ENCODE data around the gene GRB10.

GRB10 gene

DNA sequence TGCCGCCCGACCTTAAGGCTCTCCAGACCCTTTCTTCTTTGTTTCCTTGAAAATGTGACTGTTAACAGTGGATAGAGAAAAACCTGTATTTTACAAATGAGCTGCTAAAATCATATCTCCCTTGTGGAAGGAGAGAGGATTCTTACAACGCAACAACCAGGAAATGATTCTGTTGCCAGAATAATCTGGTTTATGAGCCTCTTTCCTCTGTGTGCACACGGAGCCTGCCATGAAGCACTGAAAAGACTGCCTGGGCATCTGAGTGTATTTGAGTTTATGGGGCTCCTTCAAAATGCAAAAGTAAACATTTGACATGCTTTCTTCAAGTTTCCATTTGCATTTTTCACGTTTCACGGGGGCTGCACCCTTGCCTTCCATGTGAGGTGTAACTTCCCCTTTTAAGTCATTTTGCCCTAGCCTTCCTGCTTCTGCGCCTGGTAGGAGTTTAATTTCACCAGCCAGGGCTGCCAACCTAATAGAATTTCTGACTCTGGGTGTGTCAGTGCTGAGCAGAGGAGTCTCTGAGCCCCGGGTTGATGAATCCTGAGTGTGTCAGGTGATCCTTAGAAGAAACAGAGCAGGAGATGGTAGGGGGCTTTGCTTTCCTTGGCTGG is 101.2 kb downstream of the GRB10 start:
- ATAC-seq (ENCODE audit: insufficient read depth, low read depth) = no peak
- no peak for DNase-seq
- Histone ChIP-seq H3K36me3 (ENCODE audit: insufficient read depth, low read length) (no peaks in the 10 kb centered on the region), H3K79me2 (ENCODE audit: insufficient read depth, low read length) (no peaks in the 10 kb centered on the region), H3K9ac (ENCODE audit: low read depth, low read length) (no peak overlapping the region), H3K4me1 (ENCODE audit: insufficient read depth, low read length) (no peaks in the 10 kb centered on the region), H3K4me2 (ENCODE audit: insufficient read depth, low read length) (no peak overlapping the region), H3K27me3 (ENCODE audit: insufficient read depth, low read length, poor library complexity) (peaks cover 18% of the 10 kb centered on the region), H3K4me3 (ENCODE audit: low read depth in 1 of 2, low read length in 2 of 2) (no peak overlapping the region), H3K27ac (ENCODE audit: low read length) (no peak overlapping the region), H2AFZ (ENCODE audit: low read depth, low read length) (no peak overlapping the region), H3K9me3 (ENCODE audit: insufficient read depth, low read length, severe bottlenecking) (no peaks in the 10 kb centered on the region), H4K20me1 (ENCODE audit: insufficient read depth, low read length) (no peaks in the 10 kb centered on the region)
- TF ChIP-seq, protein P1, sequence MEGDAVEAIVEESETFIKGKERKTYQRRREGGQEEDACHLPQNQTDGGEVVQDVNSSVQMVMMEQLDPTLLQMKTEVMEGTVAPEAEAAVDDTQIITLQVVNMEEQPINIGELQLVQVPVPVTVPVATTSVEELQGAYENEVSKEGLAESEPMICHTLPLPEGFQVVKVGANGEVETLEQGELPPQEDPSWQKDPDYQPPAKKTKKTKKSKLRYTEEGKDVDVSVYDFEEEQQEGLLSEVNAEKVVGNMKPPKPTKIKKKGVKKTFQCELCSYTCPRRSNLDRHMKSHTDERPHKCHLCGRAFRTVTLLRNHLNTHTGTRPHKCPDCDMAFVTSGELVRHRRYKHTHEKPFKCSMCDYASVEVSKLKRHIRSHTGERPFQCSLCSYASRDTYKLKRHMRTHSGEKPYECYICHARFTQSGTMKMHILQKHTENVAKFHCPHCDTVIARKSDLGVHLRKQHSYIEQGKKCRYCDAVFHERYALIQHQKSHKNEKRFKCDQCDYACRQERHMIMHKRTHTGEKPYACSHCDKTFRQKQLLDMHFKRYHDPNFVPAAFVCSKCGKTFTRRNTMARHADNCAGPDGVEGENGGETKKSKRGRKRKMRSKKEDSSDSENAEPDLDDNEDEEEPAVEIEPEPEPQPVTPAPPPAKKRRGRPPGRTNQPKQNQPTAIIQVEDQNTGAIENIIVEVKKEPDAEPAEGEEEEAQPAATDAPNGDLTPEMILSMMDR (IDR thresholded peaks at IDR 0.05; ENCODE audit: borderline replicate concordance, extremely low read depth, low read length, poor library complexity, severe bottlenecking) = no peak
- no peak for TF ChIP-seq EZH2 (IDR thresholded peaks at IDR 0.05; ENCODE audit: borderline replicate concordance, low read depth, low read length, severe bottlenecking)

DNA sequence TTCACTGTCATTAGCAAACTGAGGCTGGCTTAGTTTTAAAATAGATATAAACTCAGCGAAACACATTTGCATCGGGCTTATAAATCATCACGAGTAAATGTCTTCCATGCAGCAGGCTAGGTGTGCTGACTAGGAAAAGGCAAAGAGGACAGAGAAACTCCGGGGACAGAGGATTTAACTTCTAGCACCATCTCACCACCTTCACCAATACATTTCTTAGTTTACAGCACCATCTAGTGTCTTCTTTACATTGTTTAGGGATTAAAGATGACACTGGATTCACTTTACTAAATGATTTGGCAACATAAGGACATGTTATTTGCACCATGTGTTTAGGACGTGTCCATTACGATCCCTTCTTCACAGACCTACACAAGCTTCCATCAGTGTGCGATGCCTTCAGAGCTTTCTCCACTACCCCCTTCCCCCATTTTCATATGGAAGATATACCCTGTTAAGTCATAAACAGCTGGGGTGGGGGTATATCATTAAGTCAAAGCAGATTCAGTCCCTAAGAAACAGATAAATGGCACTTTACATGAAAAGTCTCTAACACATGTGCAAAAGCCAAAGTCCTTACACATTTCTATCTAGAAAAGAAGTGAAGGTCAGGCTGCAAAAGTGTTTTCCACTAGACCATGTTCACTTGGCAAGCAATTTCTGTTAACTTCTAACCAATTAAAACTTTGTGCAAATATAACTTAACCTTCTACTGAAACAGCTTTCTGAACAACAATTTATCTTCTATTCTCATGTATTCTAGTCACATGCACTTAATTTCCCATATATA is 103.3 kb downstream of the GRB10 start:
- no peak overlapping the region for H3K9ac ChIP-seq (ENCODE audit: low read depth, low read length)
- H3K9me3 ChIP-seq (ENCODE audit: insufficient read depth, low read length, severe bottlenecking) = no peaks in the 10 kb centered on the region
- no peaks in the 10 kb centered on the region for H3K4me1 ChIP-seq (ENCODE audit: insufficient read depth, low read length)
- H3K4me2 ChIP-seq (ENCODE audit: insufficient read depth, low read length) = no peak overlapping the region
- H3K36me3 ChIP-seq (ENCODE audit: insufficient read depth, low read length) = no peaks in the 10 kb centered on the region
- no peak overlapping the region for H2AFZ ChIP-seq (ENCODE audit: low read depth, low read length)
- TF ChIP-seq, protein P1 (IDR thresholded peaks at IDR 0.05; ENCODE audit: borderline replicate concordance, extremely low read depth, low read length, poor library complexity, severe bottlenecking) = peak; percentile 61
- no peak for TF ChIP-seq EZH2 (IDR thresholded peaks at IDR 0.05; ENCODE audit: borderline replicate concordance, low read depth, low read length, severe bottlenecking)
- H4K20me1 ChIP-seq (ENCODE audit: insufficient read depth, low read length) = no peaks in the 10 kb centered on the region
- H3K27ac ChIP-seq (ENCODE audit: low read length) = no peak overlapping the region
- ATAC-seq (ENCODE audit: insufficient read depth, low read depth) = peak; percentile 85
- H3K79me2 ChIP-seq (ENCODE audit: insufficient read depth, low read length) = no peaks in the 10 kb centered on the region
- DNase-seq = no peak
- no peak overlapping the region for H3K4me3 ChIP-seq (ENCODE audit: low read depth in 1 of 2, low read length in 2 of 2)
- H3K27me3 ChIP-seq (ENCODE audit: insufficient read depth, low read length, poor library complexity) = peaks cover 20% of the 10 kb centered on the region

DNA sequence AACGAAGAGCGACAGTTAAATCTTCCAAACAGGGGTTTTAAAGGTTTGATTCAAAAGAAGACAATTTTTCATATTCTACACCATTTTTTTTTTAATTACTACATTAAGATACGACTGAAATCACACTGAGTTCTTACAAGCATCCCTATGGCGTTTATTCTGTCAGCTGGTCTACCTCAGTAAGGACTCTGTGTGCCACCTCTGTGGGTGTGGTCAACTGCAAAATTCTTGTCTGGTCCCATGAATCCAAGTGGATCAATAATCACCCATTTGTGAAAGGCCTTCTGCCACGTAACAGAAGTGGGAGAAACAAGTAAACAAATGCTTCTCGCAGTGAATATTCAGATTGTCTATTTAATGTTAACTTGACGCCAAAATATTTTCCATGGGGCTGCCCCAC is 104.1 kb downstream of the GRB10 start:
- Histone ChIP-seq H3K9ac (ENCODE audit: low read depth, low read length) (no peak overlapping the region), H3K27ac (ENCODE audit: low read length) (no peak overlapping the region), H3K36me3 (ENCODE audit: insufficient read depth, low read length) (no peaks in the 10 kb centered on the region), H3K4me1 (ENCODE audit: insufficient read depth, low read length) (no peaks in the 10 kb centered on the region), H3K79me2 (ENCODE audit: insufficient read depth, low read length) (no peaks in the 10 kb centered on the region), H3K9me3 (ENCODE audit: insufficient read depth, low read length, severe bottlenecking) (no peaks in the 10 kb centered on the region), H3K4me3 (ENCODE audit: low read depth in 1 of 2, low read length in 2 of 2) (no peak overlapping the region), H4K20me1 (ENCODE audit: insufficient read depth, low read length) (no peaks in the 10 kb centered on the region), H2AFZ (ENCODE audit: low read depth, low read length) (no peak overlapping the region), H3K27me3 (ENCODE audit: insufficient read depth, low read length, poor library complexity) (peaks cover 20% of the 10 kb centered on the region), H3K4me2 (ENCODE audit: insufficient read depth, low read length) (no peak overlapping the region)
- ATAC-seq (ENCODE audit: insufficient read depth, low read depth) (no peak), DNase-seq (no peak)
- TF ChIP-seq, protein P1 (IDR thresholded peaks at IDR 0.05; ENCODE audit: borderline replicate concordance, extremely low read depth, low read length, poor library complexity, severe bottlenecking) = no peak
- no peak for TF ChIP-seq EZH2 (IDR thresholded peaks at IDR 0.05; ENCODE audit: borderline replicate concordance, low read depth, low read length, severe bottlenecking)
